ENCODE data around the gene KIF1C. TPM values are rescaled to one million over a fixed set of nuclear protein-coding genes. Genes with fewer than 3 reads are reported as not detected.

The KIF1C gene
- total and polyA plus RNA-seq, 9 of the 15 experiments (the other 6 are each of a cell fraction or from before 2014, with no cell fraction given): 0.38 to 68.4 (median 25.1) TPM

DNA sequence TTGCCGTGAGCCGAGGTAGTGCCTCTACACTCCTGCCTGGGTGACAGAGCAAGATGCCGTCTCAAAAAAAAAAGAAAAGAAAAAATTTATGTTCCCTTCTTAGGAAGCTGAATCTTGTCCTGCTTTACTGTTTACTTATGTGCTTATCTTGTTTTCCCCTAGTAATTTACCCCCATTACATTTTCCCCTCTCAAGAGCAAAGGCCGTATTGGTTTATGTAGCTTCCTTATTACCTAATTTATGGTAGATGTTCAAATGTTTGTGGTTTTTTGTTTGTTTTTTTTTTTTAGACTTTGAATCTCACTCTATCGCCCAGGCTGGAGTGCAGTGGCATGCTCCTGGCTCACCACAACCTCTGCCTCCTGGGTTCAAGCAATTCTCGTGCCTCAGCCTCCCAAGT, 47.7 kb downstream of the KIF1C start:
- Histone ChIP-seq H3K9me1 (ENCODE audit: control insufficient read depth, insufficient read depth, low read length) (no peaks in the 10 kb centered on the region), H3K27me3 (ENCODE audit: control insufficient read depth in 2 of 2, insufficient read depth in 2 of 2, low read length in 2 of 2) (no peaks in the 10 kb centered on the region; a peak in 1 of 5 replicates), H4K20me1 (replicated peaks; ENCODE audit: control insufficient read depth, insufficient read depth, low read length) (no peaks in the 10 kb centered on the region), H3K4me2 (ENCODE audit: insufficient read depth, low read length) (no peak overlapping the region), H3K9ac (ENCODE audit: insufficient read depth in 1 of 2, low read depth in 2 of 2, low read length in 2 of 2) (no peak overlapping the region), H3K4me3 (no peak overlapping the region), H3K27ac (ENCODE audit: extremely low read depth, low read depth, low read length) (no peak overlapping the region), H3K79me2 (ENCODE audit: control insufficient read depth, insufficient read depth, low read length) (no peaks in the 10 kb centered on the region), H3K4me1 (replicated peaks in 1 of 2; ENCODE audit: control insufficient read depth in 2 of 2, insufficient read depth in 2 of 2, low read length in 2 of 2) (peaks cover 0 to 4% of the 10 kb centered on the region in 2 experiments; a peak in 2 of 5 replicates), H3K36me3 (ENCODE audit: control insufficient read depth, insufficient read depth, low read length) (no peaks in the 10 kb centered on the region), H2AFZ (ENCODE audit: low read depth, low read length) (no peak overlapping the region), H3K9me3 (replicated peaks; ENCODE audit: control insufficient read depth, insufficient read depth, low read depth, low read length) (no peaks in the 10 kb centered on the region)
- intact Hi-C loops (cut with micrococcal nuclease) (no loop called here), in situ Hi-C loops (cut with MboI) (no loop called here)
- no TSS peak for BruUV-seq (replicated peaks)
- TF ChIP-seq GABPB1 (CRISPR knock-in tag; IDR thresholded peaks at IDR 0.05) (no peak), WHSC1 (IDR thresholded peaks at IDR 0.05; ENCODE audit: low read length) (no peak), KDM4B (IDR thresholded peaks at IDR 0.05; ENCODE audit: borderline replicate concordance in 2 of 2, low read depth in 1 of 2) (no peak), KDM2B (CRISPR knock-in tag; IDR thresholded peaks at IDR 0.05) (no peak), ZNF75A (CRISPR knock-in tag; IDR thresholded peaks at IDR 0.05) (no peak)
- TF ChIP-seq, protein P1, sequence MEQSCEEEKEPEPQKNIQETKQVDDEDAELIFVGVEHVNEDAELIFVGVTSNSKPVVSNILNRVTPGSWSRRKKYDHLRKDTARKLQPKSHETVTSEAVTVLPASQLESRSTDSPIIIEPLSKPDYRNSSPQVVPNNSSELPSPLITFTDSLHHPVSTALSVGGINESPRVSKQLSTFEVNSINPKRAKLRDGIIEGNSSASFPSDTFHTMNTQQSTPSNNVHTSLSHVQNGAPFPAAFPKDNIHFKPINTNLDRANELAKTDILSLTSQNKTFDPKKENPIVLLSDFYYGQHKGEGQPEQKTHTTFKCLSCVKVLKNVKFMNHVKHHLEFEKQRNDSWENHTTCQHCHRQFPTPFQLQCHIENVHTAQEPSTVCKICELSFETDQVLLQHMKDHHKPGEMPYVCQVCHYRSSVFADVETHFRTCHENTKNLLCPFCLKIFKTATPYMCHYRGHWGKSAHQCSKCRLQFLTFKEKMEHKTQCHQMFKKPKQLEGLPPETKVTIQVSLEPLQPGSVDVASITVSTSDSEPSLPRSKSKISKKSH (CRISPR knock-in tag; IDR thresholded peaks at IDR 0.05): no peak
- TF ChIP-seq, protein P2, sequence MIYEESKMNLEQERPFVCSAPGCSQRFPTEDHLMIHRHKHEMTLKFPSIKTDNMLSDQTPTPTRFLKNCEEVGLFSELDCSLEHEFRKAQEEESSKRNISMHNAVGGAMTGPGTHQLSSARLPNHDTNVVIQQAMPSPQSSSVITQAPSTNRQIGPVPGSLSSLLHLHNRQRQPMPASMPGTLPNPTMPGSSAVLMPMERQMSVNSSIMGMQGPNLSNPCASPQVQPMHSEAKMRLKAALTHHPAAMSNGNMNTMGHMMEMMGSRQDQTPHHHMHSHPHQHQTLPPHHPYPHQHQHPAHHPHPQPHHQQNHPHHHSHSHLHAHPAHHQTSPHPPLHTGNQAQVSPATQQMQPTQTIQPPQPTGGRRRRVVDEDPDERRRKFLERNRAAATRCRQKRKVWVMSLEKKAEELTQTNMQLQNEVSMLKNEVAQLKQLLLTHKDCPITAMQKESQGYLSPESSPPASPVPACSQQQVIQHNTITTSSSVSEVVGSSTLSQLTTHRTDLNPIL (CRISPR knock-in tag; IDR thresholded peaks at IDR 0.05): no peak
- 36% methylated on average over 6 of the region's 6 CpGs for WGBS (ENCODE audit: insufficient coverage, low coverage, missing lambda C conversion rate)
- DNase-seq (ENCODE audit: extremely low read depth in 1 of 4, low spot score in 3 of 4) (no peak), FAIRE-seq (no peak), ATAC-seq (no peak)
- POLR2A ChIA-PET: no interaction called here
- CTCF ChIA-PET (ENCODE audit: low intra/inter-chr PET ratio): interaction anchor here (0.7 kb wide), 1 partner anchor 1033 kb away, joined by 3 read pairs; no protein-coding TSS in a partner anchor

Data from K562 (cell line).